ENCODE data around the gene IGF2.

DNA sequence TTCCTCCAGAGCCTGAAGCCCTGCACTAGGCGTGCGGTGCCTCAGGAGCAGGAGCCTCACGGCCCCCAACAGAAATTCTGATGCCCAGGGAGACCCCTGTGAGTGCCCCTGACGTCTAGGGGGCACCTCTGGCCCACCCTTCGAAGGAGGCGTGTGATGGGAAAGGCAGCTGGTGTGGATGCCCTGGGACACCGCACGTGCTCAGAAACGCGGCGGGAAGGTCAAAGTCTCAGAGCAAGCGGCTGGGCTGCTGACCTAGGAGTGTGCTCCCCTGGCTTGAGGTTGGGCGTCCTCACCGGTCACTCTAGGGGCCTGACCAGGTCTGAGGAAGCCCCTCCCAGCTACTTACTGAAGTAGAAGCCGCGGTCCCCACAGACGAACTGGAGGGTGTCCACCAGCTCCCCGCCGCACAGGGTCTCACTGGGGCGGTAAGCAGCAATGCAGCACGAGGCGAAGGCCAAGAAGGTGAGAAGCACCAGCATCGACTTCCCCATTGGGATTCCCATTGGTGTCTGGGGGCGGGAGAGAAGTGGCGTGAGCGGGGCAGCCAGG, 4.1 kb downstream of the IGF2 start:
- no peak for TF ChIP-seq CTCF (IDR thresholded peaks at IDR 0.05)
- TF ChIP-seq POLR2A (IDR thresholded peaks at IDR 0.05): no peak
- no peak for TF ChIP-seq EP300 (IDR thresholded peaks at IDR 0.05)
